Posterior vena cava (tissue), 2 donors: ENCODE results near the gene PHRF1. TPM values are rescaled to one million over a fixed set of nuclear protein-coding genes. Genes with fewer than 3 reads are reported as not detected.
A peak's percentile ranks its signal among the peaks of the same experiment; 100 is the strongest.

Source experiments
- DNase-seq: peaks from one replicate; pipeline ENCODE4 v3.0.0-alpha.2; 2020; ENCODE audit warnings: low spot score
- intact Hi-C, 2 donors: fragments of 100-400 bp; cut with DNase I; formaldehyde crosslinking; loops; one replicate each; pipeline versions ENCODE4 v1.14.1 to v1.14.2; 2022 to 2023
- total RNA-seq, 2 donors: library from RNA; stranded (reverse); fragmentation: NEBNext Ultra II Directional; extraction: Animal tissue kit (Norgen Biotek cat#: 25700); gene quantifications; one replicate each; pipeline ENCODE4 v1.2.1, GENCODE V29; 2021
- donor health status: DM: yes; HTN: yes; CAD: no.
- donor health status: DM: yes; HTN: yes; CAD: no.

The PHRF1 gene
- total RNA-seq, 2 donors from 2014 or later, result 18.3 to 20.8 TPM

- DNase-seq, result no peak
- intact Hi-C loops, result no loop called here
Observed at GRCh38 chr11:619628-620050, 43.4 kb downstream of the PHRF1 start.

DNA sequence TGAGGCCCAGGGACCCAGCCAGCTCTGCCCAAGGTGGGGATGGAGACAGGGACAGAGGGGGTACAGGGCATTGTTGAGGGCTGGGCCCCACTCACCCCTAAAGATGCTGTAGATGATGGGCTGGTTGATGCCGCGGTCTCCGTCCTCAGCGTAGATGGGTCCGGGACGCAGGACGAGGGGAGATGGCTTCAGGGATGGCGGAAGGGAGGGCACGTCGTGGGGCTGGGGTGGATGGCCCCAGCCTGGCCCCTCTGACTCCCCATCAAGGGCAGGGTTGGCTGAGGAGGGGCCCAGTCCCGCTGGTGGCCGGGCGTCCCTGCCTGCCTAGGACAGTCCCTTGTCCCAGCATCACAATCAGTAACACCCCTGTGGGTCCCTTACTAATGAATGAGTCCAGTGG, 43.9 kb downstream of the PHRF1 start:
- intact Hi-C loops, result no loop called here

DNA sequence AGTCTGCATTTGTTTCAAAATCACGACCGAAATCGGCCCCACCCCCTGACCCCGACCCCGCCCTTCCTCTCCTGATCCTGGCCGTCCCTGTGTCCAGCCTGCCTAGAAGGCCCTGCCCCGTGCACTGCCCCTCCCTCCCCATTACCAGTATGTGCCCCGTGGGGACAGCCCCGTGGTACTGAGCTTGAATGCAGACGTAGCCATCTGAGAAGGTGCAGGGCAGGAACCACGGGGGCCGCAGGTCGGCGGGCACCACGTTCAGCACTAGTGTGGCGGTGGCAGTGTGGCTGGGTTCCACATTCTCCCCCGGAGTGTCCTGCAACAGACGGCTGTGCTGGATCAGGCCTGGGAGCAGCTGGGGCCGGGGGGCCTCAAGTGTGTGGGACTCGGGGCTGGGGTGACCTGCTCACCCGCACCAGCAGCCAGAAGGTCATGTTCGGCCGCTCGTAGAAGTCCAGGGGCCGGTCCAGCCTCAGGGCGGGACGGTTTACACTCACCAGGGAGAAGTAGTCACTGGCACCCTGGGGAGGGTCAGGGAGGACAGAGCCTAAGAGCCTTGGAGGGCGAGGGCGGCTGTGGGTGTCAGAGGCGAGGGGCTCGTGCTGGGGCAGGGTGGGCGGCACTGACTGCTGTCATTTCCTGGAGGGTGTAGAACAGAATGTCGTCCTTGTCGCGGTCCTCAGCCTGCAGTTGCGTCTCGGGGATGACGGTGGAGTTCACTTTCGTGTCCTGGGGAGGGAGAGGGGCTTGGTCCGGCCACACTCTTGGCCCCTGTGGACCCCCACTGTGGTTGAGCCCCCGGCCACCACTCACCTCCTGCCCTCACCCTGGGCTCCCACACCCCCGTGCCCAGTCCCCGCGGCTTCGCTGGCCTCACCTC, 44.9 kb downstream of the PHRF1 start:
- no peak for DNase-seq
- intact Hi-C loops, result no loop called here

More for the DNA sequence above, 43.9 kb downstream of the PHRF1 start:
- no peak for DNase-seq

DNA sequence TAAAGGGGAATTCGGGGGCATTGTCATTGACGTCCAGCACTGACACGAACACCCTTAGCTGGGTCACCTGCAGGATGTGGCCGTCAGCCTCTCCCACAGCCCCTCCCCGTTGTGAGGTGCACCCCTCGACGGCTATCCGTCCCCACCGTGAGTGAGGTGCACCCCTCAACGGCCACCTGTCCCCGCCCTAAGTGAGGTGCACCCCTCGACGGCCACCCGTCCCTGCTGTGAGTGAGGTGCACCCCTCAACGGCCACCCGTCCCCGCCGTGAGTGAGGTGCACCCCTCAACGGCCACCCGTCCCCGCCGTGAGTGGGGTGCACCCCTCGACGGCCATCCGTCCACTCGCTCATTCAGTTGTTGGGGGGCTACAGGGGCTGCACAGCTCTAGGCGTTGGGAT, 45.6 kb downstream of the PHRF1 start:
- intact Hi-C loops, result no loop called here

DNA sequence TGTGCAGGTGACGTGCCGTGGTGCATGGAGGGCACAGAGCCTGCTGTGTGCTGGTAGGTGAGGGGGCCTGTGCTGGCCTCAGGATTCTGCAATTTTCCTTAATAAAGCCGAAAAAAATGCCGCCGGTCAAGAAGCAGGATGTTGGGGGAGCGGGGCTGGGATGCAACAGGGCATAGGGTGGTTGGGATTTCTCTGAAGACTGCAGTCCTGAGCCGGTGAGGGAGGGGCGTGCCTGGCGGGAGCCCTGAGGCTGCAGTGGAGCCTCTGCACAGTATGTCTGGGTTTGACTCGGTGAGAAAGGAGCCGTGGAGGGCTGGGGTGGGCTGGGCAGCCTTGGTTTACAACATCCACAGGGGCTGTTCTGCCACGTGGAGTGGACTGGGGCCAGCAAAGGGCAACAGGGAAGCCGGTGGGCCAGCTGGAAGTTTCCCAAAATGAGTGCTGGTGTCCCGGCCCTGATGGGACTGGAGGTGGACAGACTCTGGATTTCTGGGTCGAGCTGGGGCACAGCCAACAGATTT, 47.1 kb downstream of the PHRF1 start:
- intact Hi-C loops, result no loop called here
- no peak for DNase-seq

More for the DNA sequence above, 45.6 kb downstream of the PHRF1 start:
- no peak for DNase-seq

DNA sequence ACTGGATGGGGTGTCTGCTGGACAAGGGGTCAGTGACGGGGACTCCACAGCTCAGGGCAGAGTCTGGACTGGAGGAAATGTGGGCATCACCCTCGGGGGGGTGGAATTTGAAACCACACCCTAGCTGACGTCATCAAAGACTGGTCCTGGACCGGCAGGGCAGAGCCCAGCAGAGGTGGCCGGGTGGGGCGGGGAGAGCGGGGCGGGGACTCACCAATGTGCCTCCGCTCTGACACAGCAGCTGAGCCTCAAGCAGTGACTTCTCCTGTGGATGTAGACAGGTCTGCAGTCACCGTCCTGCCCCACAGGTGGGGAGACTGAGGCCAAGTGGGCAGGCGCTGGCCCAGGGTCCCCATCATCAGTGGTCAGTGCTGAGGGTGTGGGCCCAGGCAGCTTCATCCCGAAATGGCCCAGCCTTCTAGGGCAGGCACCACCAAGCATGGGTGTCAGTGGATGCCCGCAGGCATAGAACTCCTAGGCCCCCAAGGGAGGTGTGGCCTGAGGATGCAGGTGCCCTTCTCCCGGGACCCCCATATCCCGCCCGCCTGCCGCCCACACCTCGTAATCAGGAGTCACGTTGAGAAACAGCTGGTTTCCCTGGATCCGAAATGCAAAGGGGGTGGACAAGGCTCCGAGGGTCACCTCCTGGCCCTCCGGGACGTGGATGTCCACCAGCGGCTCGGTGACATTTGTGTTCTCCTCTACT, 47.9 kb downstream of the PHRF1 start:
- intact Hi-C loops, result no loop called here
- no peak for DNase-seq

DNA sequence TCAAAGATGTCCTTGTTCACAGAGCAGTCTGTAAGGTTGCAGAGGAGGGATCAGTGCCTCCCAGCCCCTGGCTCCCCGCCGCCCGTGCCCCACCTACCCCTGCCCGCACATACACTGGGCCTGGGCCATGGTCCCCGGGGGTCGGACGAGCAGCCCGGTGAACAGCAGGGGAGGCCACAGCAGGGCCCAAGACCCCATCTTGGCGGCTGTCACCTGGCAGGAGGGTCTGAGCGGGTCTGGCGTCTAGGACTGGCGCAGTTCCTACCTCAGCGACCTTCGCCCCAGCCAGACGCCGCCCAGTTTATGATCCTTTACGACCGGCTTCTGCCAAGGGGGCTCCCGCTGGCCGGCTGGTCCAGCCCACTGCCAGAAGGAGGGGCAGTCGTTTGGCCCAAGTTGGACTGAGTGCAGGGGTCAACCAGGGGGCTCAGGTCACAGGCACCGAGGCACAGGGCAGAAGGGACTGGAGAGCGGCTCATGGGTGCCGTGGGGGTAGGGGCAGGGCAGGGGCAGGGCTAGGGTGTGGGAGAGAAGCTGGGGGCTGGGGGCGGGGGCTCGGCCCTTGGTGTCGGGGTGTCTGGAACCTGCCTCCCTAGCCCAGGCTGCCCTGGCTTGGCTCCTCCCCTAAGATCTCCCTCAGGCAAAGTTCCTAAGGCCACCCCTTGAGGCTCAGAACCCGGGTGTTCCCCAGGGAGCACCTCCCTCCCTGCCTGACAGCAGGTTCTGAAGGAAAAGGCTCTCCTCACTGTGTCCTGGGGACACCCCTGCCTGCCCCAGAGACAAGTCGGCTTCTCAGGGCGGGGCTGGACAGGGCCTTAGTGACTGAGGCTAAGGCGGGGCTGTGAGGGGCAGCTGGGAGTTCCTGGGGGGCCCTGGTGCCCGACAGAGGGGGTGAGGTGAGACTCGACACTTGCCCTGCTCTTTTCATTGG, 48.7 kb downstream of the PHRF1 start, which contains the start of gene CDHR5:
Gene CDHR5 (minus strand): TSS at position 251 of the 931 bp plus-strand sequence. CDS start 53 bp downstream, at position 198.
- no peak for DNase-seq
- intact Hi-C loops, result no loop called here

- DNase-seq, result no peak
- intact Hi-C loops, result no loop called here
Observed at GRCh38 chr11:625636-626268, 49.5 kb downstream of the PHRF1 start.

GRCh38 chr11:626475-627307, 50.4 kb downstream of the PHRF1 start, which contains the start of gene SCT:
Gene SCT, minus strand, starts transcription at chr11:627181. Its CDS starts 38 bp downstream, at chr11:627143.
- no peak for DNase-seq
- intact Hi-C loops, result no loop called here

DNA sequence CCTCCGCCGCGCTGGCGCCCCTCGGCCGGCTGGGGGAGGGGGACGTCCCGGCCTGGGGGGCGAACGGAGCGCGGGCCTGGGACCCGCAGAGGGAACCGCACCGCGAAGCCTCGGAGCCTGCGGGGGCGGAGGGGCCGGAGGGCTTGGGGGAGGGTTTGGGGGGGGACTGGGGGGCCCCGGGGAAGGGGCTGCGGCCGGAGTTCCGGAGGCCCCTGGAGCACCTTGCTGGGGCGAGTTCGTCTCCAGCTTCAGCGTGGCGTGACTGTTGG, 51.0 kb downstream of the PHRF1 start:
- DNase-seq, result no peak
- intact Hi-C loops, result no loop called here

- intact Hi-C loops, result no loop called here
- DNase-seq, result no peak
Observed at GRCh38 chr11:628056-628455, 51.8 kb downstream of the PHRF1 start.

GRCh38 chr11:629237-629583, 52.9 kb downstream of the PHRF1 start:
- DNase-seq, result no peak
- intact Hi-C loops, result no loop called here

GRCh38 chr11:630871-631270, 54.6 kb downstream of the PHRF1 start:
- DNase-seq, result no peak

GRCh38 chr11:635945-636510, 59.8 kb downstream of the PHRF1 start:
- intact Hi-C loops, result no loop called here
- peak; percentile 68 for DNase-seq

More at GRCh38 chr11:630871-631270, 54.6 kb downstream of the PHRF1 start:
- intact Hi-C loops, result no loop called here

DNA sequence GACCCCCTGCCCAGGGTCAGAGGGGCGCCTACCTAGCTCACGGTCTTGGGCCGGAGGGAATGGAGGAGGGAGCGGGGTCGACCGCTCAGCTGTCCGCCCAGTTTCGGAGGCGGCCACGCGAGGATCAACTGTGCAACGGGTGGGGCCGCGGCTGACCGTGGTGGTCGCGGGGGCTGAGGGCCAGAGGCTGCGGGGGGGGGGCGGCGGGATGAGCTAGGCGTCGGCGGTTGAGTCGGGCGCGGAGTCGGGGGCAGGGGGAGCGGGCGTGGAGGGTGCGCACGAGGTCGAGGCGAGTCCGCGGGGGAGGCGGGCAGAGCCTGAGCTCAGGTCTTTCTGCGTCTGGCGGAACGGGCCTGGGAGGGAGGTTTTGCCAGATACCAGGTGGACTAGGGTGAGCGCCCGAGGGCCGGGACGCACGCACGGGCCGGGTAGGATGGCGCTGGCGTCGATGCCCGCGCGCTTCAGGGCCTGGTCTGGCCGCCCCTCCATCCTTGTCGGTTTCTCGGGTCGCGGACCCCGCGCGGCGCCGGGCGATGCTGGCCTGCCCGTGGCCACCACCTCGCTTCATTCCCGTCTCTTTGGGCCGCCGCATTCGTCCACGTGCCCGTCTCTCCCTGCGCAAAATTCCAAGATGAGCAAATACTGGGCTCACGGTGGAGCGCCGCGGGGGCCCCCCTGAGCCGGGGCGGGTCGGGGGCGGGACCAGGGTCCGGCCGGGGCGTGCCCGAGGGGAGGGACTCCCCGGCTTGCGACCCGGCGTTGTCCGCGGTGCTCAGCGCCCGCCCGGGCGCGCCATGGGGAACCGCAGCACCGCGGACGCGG, 60.5 kb downstream of the PHRF1 start, which contains the start of gene DRD4:
Gene DRD4 (plus strand): TSS at position 759 of the 822 bp plus-strand sequence. CDS start 36 bp downstream, at position 795.
- peak; percentile 81 for DNase-seq
- intact Hi-C loops, result no loop called here

- intact Hi-C loops, result no loop called here
- DNase-seq, result peak; percentile 71
Observed at GRCh38 chr11:637333-637592, 61.0 kb downstream of the PHRF1 start.
